K562 (cell line): Measurements from ENCODE around the gene CYP11A1. TPM values are rescaled to one million over a fixed set of nuclear protein-coding genes. Genes with fewer than 3 reads are reported as not detected.

Experiments
- ATAC-seq: fragments of 200-7000 bp; cut with Tn5 transposase; 3 replicates; pipeline ENCODE4 v1.9.1; 2020; ENCODE audit warnings: moderate library complexity
- BruUV-seq: library from RNA; stranded (reverse); fragments of 400-500 nt; replicated peaks from 2 replicates; lab custom pipeline; 2021; lab: Mats Ljungman, UMichigan
- CTCF ChIA-PET: fragments of 300-600 bp; formaldehyde crosslinking; extraction: SDS; loops from one replicate; lab custom pipeline; 2021; ENCODE audit warnings: low intra/inter-chr PET ratio; lab: Yijun Ruan, JAX
- POLR2A ChIA-PET: fragments of 300-600, 350-650 bp; sonication (Branson Sonifier 250); formaldehyde crosslinking; extraction: SDS; loops from one replicate; lab custom pipeline; 2021; ENCODE audit warnings: antibody characterized with exemption, inconsistent platforms; lab: Yijun Ruan, JAX
- DNase-seq, 4 experiments: peaks; one replicate each; pipeline versions ENCODE4 v3.0.0 to v3.0.0-alpha.2; 2011 to 2018; ENCODE audit warnings: low spot score in 3 of 4, mixed read lengths in 3 of 4; ENCODE audit errors: extremely low read depth in 1 of 4
- FAIRE-seq: peaks from 2 replicates; lab custom pipeline; 2011; peaks lifted over from hg19 to GRCh38; lab: Jason Lieb, UNC
- H2AFZ ChIP-seq: 2 replicates; pipeline ENCODE4 v1.6.0; 2011; ENCODE audit warnings: low read depth, low read length, control low read depth, inconsistent platforms
- H3K27ac ChIP-seq: fragments of 200-600 bp; 3 replicates; pipeline ENCODE4 v1.8.0; 2011; ENCODE audit warnings: low read depth, mild to moderate bottlenecking, control low read depth, inconsistent platforms, low read length, moderate library complexity, mixed read lengths; ENCODE audit errors: extremely low read depth
- H3K27me3 ChIP-seq, 2 experiments: fragments of 300-600 bp in 1 of 2; 2 replicates in 1 of 2; 3 replicates in 1 of 2; pipeline versions ENCODE4 v1.6.0 to v1.8.0; 2011; ENCODE audit warnings: inconsistent platforms in 2 of 2, low read length in 2 of 2, mild to moderate bottlenecking in 1 of 2, mixed read lengths in 1 of 2, moderate library complexity in 1 of 2; ENCODE audit not compliant: control insufficient read depth in 2 of 2, insufficient read depth in 2 of 2
- H3K36me3 ChIP-seq: fragments of 300-600 bp; 3 replicates; pipeline ENCODE4 v1.8.0; 2011; ENCODE audit warnings: mild to moderate bottlenecking, low read length, inconsistent platforms; ENCODE audit not compliant: control insufficient read depth, insufficient read depth
- H3K4me1 ChIP-seq, 2 experiments: fragments of 200-600 bp in 1 of 2; replicated peaks in 1 of 2; 2 replicates in 1 of 2; 3 replicates in 1 of 2; pipeline versions ENCODE4 v1.5.1 to v1.8.0; 2011; ENCODE audit warnings: inconsistent platforms in 2 of 2, low read length in 2 of 2, mild to moderate bottlenecking in 1 of 2, mixed read lengths in 1 of 2, moderate library complexity in 1 of 2; ENCODE audit not compliant: control insufficient read depth in 2 of 2, insufficient read depth in 2 of 2
- H3K4me2 ChIP-seq: 2 replicates; pipeline ENCODE4 v1.6.1; 2011; ENCODE audit warnings: low read length, control low read depth, inconsistent platforms, mixed read lengths; ENCODE audit not compliant: insufficient read depth
- H3K4me3 ChIP-seq: fragments of 200-600 bp; sonication (generic), shearing (Covaris generic); 2 replicates; pipeline ENCODE4 v1.5.1; 2016; ENCODE audit warnings: control low read depth, inconsistent platforms
- H3K79me2 ChIP-seq: fragments of 200-600 bp; 3 replicates; pipeline ENCODE4 v1.8.0; 2011; ENCODE audit warnings: low read length, inconsistent platforms; ENCODE audit not compliant: control insufficient read depth, insufficient read depth
- H3K9ac ChIP-seq, 2 experiments: 2 replicates each; pipeline versions ENCODE4 v1.6.0 to v1.6.1; 2011; ENCODE audit warnings: low read depth in 2 of 2, low read length in 2 of 2, control low read depth in 1 of 2, inconsistent platforms in 1 of 2, mild to moderate bottlenecking in 1 of 2, mixed read lengths in 1 of 2; ENCODE audit not compliant: insufficient read depth in 1 of 2
- H3K9me1 ChIP-seq: one replicate; pipeline ENCODE4 v1.6.0; 2011; ENCODE audit warnings: inconsistent platforms, mild to moderate bottlenecking, low read length, moderate library complexity; ENCODE audit not compliant: control insufficient read depth, insufficient read depth
- H3K9me3 ChIP-seq: replicated peaks from 2 replicates; pipeline ENCODE4 v1.5.1; 2011; ENCODE audit warnings: low read depth, low read length, inconsistent platforms; ENCODE audit not compliant: control insufficient read depth, insufficient read depth
- H4K20me1 ChIP-seq: replicated peaks from 2 replicates; pipeline ENCODE4 v1.6.1; 2011; ENCODE audit warnings: low read length, inconsistent platforms, mixed read lengths; ENCODE audit not compliant: control insufficient read depth, insufficient read depth
- HDAC3 ChIP-seq: fragments of 450-650 bp; IDR thresholded peaks from 2 replicates; pipeline ENCODE4 v1.6.1; 2018; ENCODE audit warnings: borderline replicate concordance, mild to moderate bottlenecking, moderate library complexity; ENCODE audit not compliant: partially characterized antibody
- NR2C2 ChIP-seq, 2 experiments: fragments of 200-800 bp in 1 of 2; sonication (Bioruptor generic) in 1 of 2; sonication (generic) in 1 of 2; formaldehyde crosslinking in 1 of 2; IDR thresholded peaks; 2 replicates each; pipeline versions ENCODE4 v1.6.1 to v1.8.0; 2016 to 2022; ENCODE audit warnings: mild to moderate bottlenecking in 1 of 2, missing compliant biosample characterization in 1 of 2, missing genetic modification characterization in 1 of 2, missing genetic modification reagents in 1 of 2
- ZBED1 ChIP-seq: IDR thresholded peaks from 2 replicates; pipeline ENCODE4 v1.6.1; 2014
- WGBS: fragments of 100-300 bp; shearing (Covaris generic); methylation state at CpG from one replicate; pipeline ENCODE4 v1.1.6; 2016; ENCODE audit warnings: low coverage, mixed read lengths; ENCODE audit not compliant: insufficient coverage; ENCODE audit errors: missing lambda C conversion rate; 5-methylcytosine and 5-hydroxymethylcytosine counted together
- in situ Hi-C: fragments of 300-500 bp; cut with MboI; formaldehyde crosslinking; loops from 4 replicates; pipeline ENCODE4 v1.15.0; 2018; ENCODE audit warnings: inconsistent platforms, mixed read lengths
- intact Hi-C: fragments of 100-400 bp; cut with micrococcal nuclease; formaldehyde crosslinking; loops from 2 replicates; pipeline ENCODE4 v1.14.2; 2022
- polyA plus RNA-seq, 8 experiments: library from polyadenylated mRNA; depleted of rRNA in 4 of 8; stranded (reverse) in 5 of 8; unstranded in 3 of 8; fragments of >200 nt; fragmentation: Nextera tagmentation in 2 of 8; fragmentation: Illumina TruSeq in 1 of 8; extraction: Ambion mirVana in 2 of 8; extraction: Trizol in 1 of 8; gene quantifications; 2 replicates each; pipeline versions ENCODE4 v1.2.1 to v1.2.3, GENCODE V29; 2011 to 2014; ENCODE audit warnings: inconsistent platforms in 1 of 8, missing spikeins in 1 of 8
- total RNA-seq, 7 experiments: library from RNA; depleted of rRNA in 6 of 7; stranded (reverse); fragments of >200 nt in 6 of 7; fragmentation: Illumina TruSeq in 2 of 7; extraction: Trizol in 2 of 7; gene quantifications; 2 replicates each; pipeline versions ENCODE4 v1.2.1 to v1.2.3, GENCODE V29; 2011 to 2021; ENCODE audit warnings: low replicate concordance in 1 of 7
- TF ChIP-seq, protein P1 (sequence below), 2 experiments: fragments of 450-650 bp; conservative IDR thresholded peaks; 2 replicates each; pipeline ENCODE4 v1.6.1; 2017; ENCODE audit warnings: mild to moderate bottlenecking in 2 of 2, moderate library complexity in 2 of 2
- TF ChIP-seq, protein P2 (sequence below): sonication (generic); formaldehyde crosslinking; IDR thresholded peaks from 2 replicates; pipeline ENCODE4 v1.8.1; 2022; ENCODE audit warnings: missing genetic modification reagents
- TF ChIP-seq, protein P3 (sequence below), 2 experiments: fragments of 450-650 bp in 1 of 2; sonication (generic) in 1 of 2; formaldehyde crosslinking in 1 of 2; IDR thresholded peaks; 2 replicates each; pipeline versions ENCODE4 v1.7.1 to v1.9.0; 2016 to 2022; ENCODE audit warnings: inconsistent platforms in 1 of 2, mild to moderate bottlenecking in 1 of 2, missing genetic modification reagents in 1 of 2

CYP11A1 gene
- total and polyA plus RNA-seq, 9 of the 15 experiments (the other 6 are each of a cell fraction or from before 2014, with no cell fraction given): 0.06 to 0.24 (median 0.10) TPM; not detected in 4

DNA sequence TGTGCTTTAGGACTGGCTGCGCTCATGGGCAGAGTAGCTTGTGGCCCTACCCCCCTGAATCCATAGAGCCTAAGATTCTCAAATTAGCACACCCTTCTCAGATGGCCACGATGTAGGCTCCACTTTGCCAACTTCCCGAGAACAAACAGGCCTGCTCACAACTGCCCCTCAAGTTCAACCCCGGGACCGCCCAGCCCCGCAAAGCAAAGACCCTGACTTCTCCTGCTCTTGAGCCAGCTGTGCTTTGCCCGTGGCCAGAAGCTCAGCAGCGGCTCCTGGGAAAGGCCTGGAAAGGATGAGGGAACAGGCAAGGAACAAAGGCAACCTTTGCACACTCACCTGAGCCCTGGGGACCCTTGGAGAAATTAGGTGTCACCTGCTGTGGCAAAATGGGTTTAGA is 32.0 kb downstream of the CYP11A1 start (continued):
- no peak for TF ChIP-seq HDAC3
- TF ChIP-seq, protein P1, sequence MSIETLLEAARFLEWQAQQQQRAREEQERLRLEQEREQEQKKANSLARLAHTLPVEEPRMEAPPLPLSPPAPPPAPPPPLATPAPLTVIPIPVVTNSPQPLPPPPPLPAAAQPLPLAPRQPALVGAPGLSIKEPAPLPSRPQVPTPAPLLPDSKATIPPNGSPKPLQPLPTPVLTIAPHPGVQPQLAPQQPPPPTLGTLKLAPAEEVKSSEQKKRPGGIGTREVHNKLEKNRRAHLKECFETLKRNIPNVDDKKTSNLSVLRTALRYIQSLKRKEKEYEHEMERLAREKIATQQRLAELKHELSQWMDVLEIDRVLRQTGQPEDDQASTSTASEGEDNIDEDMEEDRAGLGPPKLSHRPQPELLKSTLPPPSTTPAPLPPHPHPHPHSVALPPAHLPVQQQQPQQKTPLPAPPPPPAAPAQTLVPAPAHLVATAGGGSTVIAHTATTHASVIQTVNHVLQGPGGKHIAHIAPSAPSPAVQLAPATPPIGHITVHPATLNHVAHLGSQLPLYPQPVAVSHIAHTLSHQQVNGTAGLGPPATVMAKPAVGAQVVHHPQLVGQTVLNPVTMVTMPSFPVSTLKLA (conservative IDR thresholded peaks at IDR 0.05): no peak
- no peak for TF ChIP-seq ZBED1
- TF ChIP-seq, protein P2, sequence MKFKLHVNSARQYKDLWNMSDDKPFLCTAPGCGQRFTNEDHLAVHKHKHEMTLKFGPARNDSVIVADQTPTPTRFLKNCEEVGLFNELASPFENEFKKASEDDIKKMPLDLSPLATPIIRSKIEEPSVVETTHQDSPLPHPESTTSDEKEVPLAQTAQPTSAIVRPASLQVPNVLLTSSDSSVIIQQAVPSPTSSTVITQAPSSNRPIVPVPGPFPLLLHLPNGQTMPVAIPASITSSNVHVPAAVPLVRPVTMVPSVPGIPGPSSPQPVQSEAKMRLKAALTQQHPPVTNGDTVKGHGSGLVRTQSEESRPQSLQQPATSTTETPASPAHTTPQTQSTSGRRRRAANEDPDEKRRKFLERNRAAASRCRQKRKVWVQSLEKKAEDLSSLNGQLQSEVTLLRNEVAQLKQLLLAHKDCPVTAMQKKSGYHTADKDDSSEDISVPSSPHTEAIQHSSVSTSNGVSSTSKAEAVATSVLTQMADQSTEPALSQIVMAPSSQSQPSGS (CRISPR knock-in tag): no peak

DNA sequence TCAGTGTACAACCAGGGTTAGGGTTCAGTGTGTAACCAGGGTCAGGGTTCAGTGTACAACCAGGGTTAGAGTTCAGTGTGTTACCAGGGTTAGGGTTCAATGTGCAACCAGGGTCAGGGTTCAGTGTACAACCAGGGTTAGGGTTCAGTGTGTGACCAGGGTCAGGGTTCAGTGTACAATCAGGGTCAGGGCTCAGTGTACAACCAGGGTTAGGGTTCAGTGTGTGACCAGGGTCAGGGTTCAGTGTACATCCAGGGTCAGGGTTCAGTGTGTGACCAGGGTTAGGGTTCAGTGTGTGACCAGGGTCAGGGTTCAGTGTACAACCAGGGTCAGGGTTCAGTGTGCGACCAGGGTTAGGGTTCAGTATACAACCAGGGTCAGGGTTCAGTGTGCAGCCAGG is 33.3 kb downstream of the CYP11A1 start:
- ChIA-PET POLR2A (no interaction called here), CTCF (no interaction called here)
- Histone ChIP-seq H3K9ac (no peak overlapping the region), H3K36me3 (no peaks in the 10 kb centered on the region), H3K27me3 (peaks cover 16 to 79% of the 10 kb centered on the region in 2 experiments; a peak in 4 of 5 replicates), H2AFZ (no peak overlapping the region), H3K27ac (no peak overlapping the region), H4K20me1 (peaks cover 8% of the 10 kb centered on the region), H3K4me1 (no peaks in the 10 kb centered on the region), H3K4me2 (no peak overlapping the region), H3K9me1 (peaks cover 2% of the 10 kb centered on the region), H3K4me3 (no peak overlapping the region), H3K9me3 (no peaks in the 10 kb centered on the region), H3K79me2 (no peaks in the 10 kb centered on the region)
- in situ Hi-C loops: loop anchor here (25.0 kb wide), 1 partner anchor 953 kb away; the partner anchor contains the start of gene GOLGA6D
- 0% methylated on average over 1 of the region's 1 CpG for WGBS
- FAIRE-seq (no peak), ATAC-seq (no peak), DNase-seq (no peak)
- intact Hi-C loops: no loop called here
- TF ChIP-seq, protein P3, sequence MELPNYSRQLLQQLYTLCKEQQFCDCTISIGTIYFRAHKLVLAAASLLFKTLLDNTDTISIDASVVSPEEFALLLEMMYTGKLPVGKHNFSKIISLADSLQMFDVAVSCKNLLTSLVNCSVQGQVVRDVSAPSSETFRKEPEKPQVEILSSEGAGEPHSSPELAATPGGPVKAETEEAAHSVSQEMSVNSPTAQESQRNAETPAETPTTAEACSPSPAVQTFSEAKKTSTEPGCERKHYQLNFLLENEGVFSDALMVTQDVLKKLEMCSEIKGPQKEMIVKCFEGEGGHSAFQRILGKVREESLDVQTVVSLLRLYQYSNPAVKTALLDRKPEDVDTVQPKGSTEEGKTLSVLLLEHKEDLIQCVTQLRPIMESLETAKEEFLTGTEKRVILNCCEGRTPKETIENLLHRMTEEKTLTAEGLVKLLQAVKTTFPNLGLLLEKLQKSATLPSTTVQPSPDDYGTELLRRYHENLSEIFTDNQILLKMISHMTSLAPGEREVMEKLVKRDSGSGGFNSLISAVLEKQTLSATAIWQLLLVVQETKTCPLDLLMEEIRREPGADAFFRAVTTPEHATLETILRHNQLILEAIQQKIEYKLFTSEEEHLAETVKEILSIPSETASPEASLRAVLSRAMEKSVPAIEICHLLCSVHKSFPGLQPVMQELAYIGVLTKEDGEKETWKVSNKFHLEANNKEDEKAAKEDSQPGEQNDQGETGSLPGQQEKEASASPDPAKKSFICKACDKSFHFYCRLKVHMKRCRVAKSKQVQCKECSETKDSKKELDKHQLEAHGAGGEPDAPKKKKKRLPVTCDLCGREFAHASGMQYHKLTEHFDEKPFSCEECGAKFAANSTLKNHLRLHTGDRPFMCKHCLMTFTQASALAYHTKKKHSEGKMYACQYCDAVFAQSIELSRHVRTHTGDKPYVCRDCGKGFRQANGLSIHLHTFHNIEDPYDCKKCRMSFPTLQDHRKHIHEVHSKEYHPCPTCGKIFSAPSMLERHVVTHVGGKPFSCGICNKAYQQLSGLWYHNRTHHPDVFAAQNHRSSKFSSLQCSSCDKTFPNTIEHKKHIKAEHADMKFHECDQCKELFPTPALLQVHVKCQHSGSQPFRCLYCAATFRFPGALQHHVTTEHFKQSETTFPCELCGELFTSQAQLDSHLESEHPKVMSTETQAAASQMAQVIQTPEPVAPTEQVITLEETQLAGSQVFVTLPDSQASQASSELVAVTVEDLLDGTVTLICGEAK (IDR thresholded peaks at IDR 0.05): no peak
- TF ChIP-seq, protein P3 (CRISPR knock-in tag; IDR thresholded peaks at IDR 0.05): no peak
- TF ChIP-seq NR2C2 (CRISPR knock-in tag; IDR thresholded peaks at IDR 0.05) (no peak), NR2C2 (tag; IDR thresholded peaks at IDR 0.05) (0 out of 2 replicates have a peak, but pooled peaks have one; percentile 14)
- BruUV-seq: no TSS peak
